GM18909 (cell line): ENCODE data around the gene CEP112.
"Not testable (repeated sequence)": the region's sequence is repeated elsewhere in the genome, so short reads cannot be mapped to it uniquely, and the experiment has no call there.

ENCODE experiments used
- ATAC-seq: cut with Tn5 transposase; IDR thresholded peaks from one replicate; pipeline ENCODE4 v1.9.1; 2021; ENCODE audit warnings: mild to moderate bottlenecking; ENCODE audit not compliant: unreplicated experiment, poor library complexity

CEP112 gene

GRCh38 chr17:65754081-65754480 is 437.9 kb downstream of the CEP112 start:
- no peak for ATAC-seq

GRCh38 chr17:65753348-65753747 is 438.6 kb downstream of the CEP112 start:
- no peak for ATAC-seq

- no peak for ATAC-seq
Measured at GRCh38 chr17:65751263-65751662, 440.7 kb downstream of the CEP112 start.

- ATAC-seq = peak; percentile 68
Measured at GRCh38 chr17:65750631-65751115, 441.3 kb downstream of the CEP112 start.

GRCh38 chr17:65750166-65750565 is 441.8 kb downstream of the CEP112 start:
- no peak for ATAC-seq

- ATAC-seq = no peak
Measured at GRCh38 chr17:65749479-65749878, 442.5 kb downstream of the CEP112 start.

GRCh38 chr17:65745241-65745640 is 446.7 kb downstream of the CEP112 start:
- no peak for ATAC-seq

GRCh38 chr17:65743308-65743655 is 448.7 kb downstream of the CEP112 start:
- no peak for ATAC-seq

GRCh38 chr17:65742403-65743307 is 449.3 kb downstream of the CEP112 start:
- no peak for ATAC-seq

- ATAC-seq = no peak
Measured at GRCh38 chr17:65741710-65742109, 450.2 kb downstream of the CEP112 start.

GRCh38 chr17:65739034-65739433 is 452.9 kb downstream of the CEP112 start:
- no peak for ATAC-seq

- no peak for ATAC-seq
Measured at GRCh38 chr17:65737451-65737850, 454.5 kb downstream of the CEP112 start.

- ATAC-seq = no peak
Measured at GRCh38 chr17:65733314-65733713, 458.6 kb downstream of the CEP112 start.

GRCh38 chr17:65732667-65733066 is 459.3 kb downstream of the CEP112 start:
- not testable (repeated sequence) for ATAC-seq

- ATAC-seq = no peak
Measured at GRCh38 chr17:65730711-65731169, 461.2 kb downstream of the CEP112 start.

GRCh38 chr17:65729207-65729606 is 462.7 kb downstream of the CEP112 start:
- ATAC-seq = no peak

- no peak for ATAC-seq
Measured at GRCh38 chr17:65727832-65728231, 464.1 kb downstream of the CEP112 start.

GRCh38 chr17:65727246-65727645 is 464.7 kb downstream of the CEP112 start:
- ATAC-seq = no peak

- ATAC-seq = no peak
Measured at GRCh38 chr17:65723431-65724151, 468.3 kb downstream of the CEP112 start.

GRCh38 chr17:65718601-65719000 is 473.3 kb downstream of the CEP112 start:
- no peak for ATAC-seq
